ENCODE results near the gene SLCO4C1. TPM values are rescaled to one million over a fixed set of nuclear protein-coding genes. Genes with fewer than 3 reads are reported as not detected.
"Not testable (repeated sequence)": the region's sequence is repeated elsewhere in the genome, so short reads cannot be mapped to it uniquely, and the experiment has no call there.

The SLCO4C1 gene
- polyA plus RNA-seq (2013, experiment 1 of 2), result 0.66 TPM
- polyA plus RNA-seq (2013, experiment 2 of 2), result 0.68 TPM

- H4K8ac ChIP-seq (ENCODE audit: low read depth, low read length), result peak within 1 kb of the TSS; percentile 65
- H2BK12ac ChIP-seq (ENCODE audit: low read length), result no peak within 1 kb of the TSS
- H3K79me1 ChIP-seq (ENCODE audit: low read depth, low read length), result no peaks in the 10 kb centered on the region
- no peak within 1 kb of the TSS for H3K27ac ChIP-seq (replicated peaks; ENCODE audit: low read length)
- H2BK15ac ChIP-seq (ENCODE audit: low read length), result peak within 1 kb of the TSS; percentile 67
- H3K4me2 ChIP-seq (ENCODE audit: insufficient read depth, low read length, poor library complexity, severe bottlenecking), result peak within 1 kb of the TSS; percentile 96
- H3K23ac ChIP-seq (ENCODE audit: low read depth, low read length, poor library complexity), result no peak within 1 kb of the TSS
- peak within 1 kb of the TSS; percentile 88 for H2AFZ ChIP-seq (ENCODE audit: low read length)
- H3K14ac ChIP-seq (ENCODE audit: low read length), result peak within 1 kb of the TSS; percentile 21
- H3K9ac ChIP-seq (ENCODE audit: low read depth, low read length, poor library complexity), result peak within 1 kb of the TSS; percentile 73
- DNase-seq (ENCODE audit: low spot score), result peak; percentile 76
- H3K4me3 ChIP-seq (ENCODE audit: low read length in 2 of 2), result peak within 1 kb of the TSS; percentile 21 to 82
- H3K36me3 ChIP-seq (replicated peaks in 1 of 2; ENCODE audit: control insufficient read depth in 2 of 2, insufficient read depth in 2 of 2, low read length in 2 of 2), result no peaks in the 10 kb centered on the region
- no peaks in the 10 kb centered on the region for H3K9me3 ChIP-seq (replicated peaks in 1 of 2; ENCODE audit: control insufficient read depth in 2 of 2, insufficient read depth in 1 of 2, low read depth in 1 of 2, low read length in 2 of 2)
- no peak within 1 kb of the TSS for H3K4ac ChIP-seq (ENCODE audit: low read length)
- WGBS, 2 donors (ENCODE audit: extremely low coverage in 2 of 2, insufficient read length in 2 of 2, insufficient replicate concordance in 1 of 2), result no CpG with 5 or more reads among the region's 42 CpGs
- peaks cover 0 to 17% (median 11%) of the 10 kb centered on the region in 3 experiments for H3K27me3 ChIP-seq (ENCODE audit: control insufficient read depth in 3 of 3, insufficient read depth in 3 of 3, low read depth in 1 of 3, low read length in 3 of 3)
- H2BK5ac ChIP-seq (ENCODE audit: low read length), result peak within 1 kb of the TSS; percentile 11
- peak within 1 kb of the TSS; percentile 85 for H3K18ac ChIP-seq (ENCODE audit: low read length)
- H3K4me1 ChIP-seq (ENCODE audit: control insufficient read depth in 2 of 2, insufficient read depth in 1 of 2, low read depth in 1 of 2, low read length in 2 of 2), result peaks cover 0 to 1% of the 10 kb centered on the region in 2 donors
- no peak within 1 kb of the TSS for H2BK120ac ChIP-seq (ENCODE audit: low read depth, low read length)
- H4K91ac ChIP-seq (ENCODE audit: low read depth, low read length, poor library complexity), result no peak within 1 kb of the TSS
- no peak within 1 kb of the TSS for H2AK5ac ChIP-seq (ENCODE audit: low read depth, low read length)
Observed at GRCh38 chr5:102296178-102296817, at the start of gene SLCO4C1. TSS of gene SLCO4C1 (minus strand) at chr5:102296284. CDS start at chr5:102296262, 22 bp downstream.

- H2BK15ac ChIP-seq (ENCODE audit: low read length), result no peak overlapping the region
- H2AK5ac ChIP-seq (ENCODE audit: low read depth, low read length), result no peak overlapping the region
- H3K9me3 ChIP-seq (replicated peaks in 1 of 2; ENCODE audit: control insufficient read depth in 2 of 2, insufficient read depth in 1 of 2, low read depth in 1 of 2, low read length in 2 of 2), result no peaks in the 10 kb centered on the region
- no peak overlapping the region for H3K18ac ChIP-seq (ENCODE audit: low read length)
- H3K9ac ChIP-seq (ENCODE audit: low read depth, low read length, poor library complexity), result no peak overlapping the region
- H3K27me3 ChIP-seq (ENCODE audit: control insufficient read depth in 3 of 3, insufficient read depth in 3 of 3, low read depth in 1 of 3, low read length in 3 of 3), result no peaks in the 10 kb centered on the region
- no peak overlapping the region for H2AFZ ChIP-seq (ENCODE audit: low read length)
- no peak overlapping the region for H3K14ac ChIP-seq (ENCODE audit: low read length)
- H3K23ac ChIP-seq (ENCODE audit: low read depth, low read length, poor library complexity), result no peak overlapping the region
- no peaks in the 10 kb centered on the region for H3K4me1 ChIP-seq (ENCODE audit: control insufficient read depth in 2 of 2, insufficient read depth in 1 of 2, low read depth in 1 of 2, low read length in 2 of 2)
- no peak overlapping the region for H2BK5ac ChIP-seq (ENCODE audit: low read length)
- no peak for DNase-seq (ENCODE audit: low spot score)
- H4K8ac ChIP-seq (ENCODE audit: low read depth, low read length), result no peak overlapping the region
- no peak overlapping the region for H4K91ac ChIP-seq (ENCODE audit: low read depth, low read length, poor library complexity)
- no peak overlapping the region for H3K4me2 ChIP-seq (ENCODE audit: insufficient read depth, low read length, poor library complexity, severe bottlenecking)
- H2BK120ac ChIP-seq (ENCODE audit: low read depth, low read length), result no peak overlapping the region
- H3K27ac ChIP-seq (replicated peaks; ENCODE audit: low read length), result no peak overlapping the region
- H3K79me1 ChIP-seq (ENCODE audit: low read depth, low read length), result no peaks in the 10 kb centered on the region
- no peak overlapping the region for H2BK12ac ChIP-seq (ENCODE audit: low read length)
- H3K4ac ChIP-seq (ENCODE audit: low read length), result no peak overlapping the region
- no peaks in the 10 kb centered on the region for H3K36me3 ChIP-seq (replicated peaks in 1 of 2; ENCODE audit: control insufficient read depth in 2 of 2, insufficient read depth in 2 of 2, low read length in 2 of 2)
- no CpG with 5 or more reads among the region's 2 CpGs for WGBS, 2 donors (ENCODE audit: extremely low coverage in 2 of 2, insufficient read length in 2 of 2, insufficient replicate concordance in 1 of 2)
- no peak overlapping the region for H3K4me3 ChIP-seq (ENCODE audit: low read length in 2 of 2)
Observed at GRCh38 chr5:102341681-102342288, 45.7 kb upstream of the SLCO4C1 start.

GRCh38 chr5:102324714-102325113 is 28.6 kb upstream of the SLCO4C1 start:
- Histone ChIP-seq H2BK5ac (ENCODE audit: low read length) (no peak overlapping the region), H3K14ac (ENCODE audit: low read length) (no peak overlapping the region), H3K36me3 (replicated peaks in 1 of 2; ENCODE audit: control insufficient read depth in 2 of 2, insufficient read depth in 2 of 2, low read length in 2 of 2) (no peaks in the 10 kb centered on the region), H3K27me3 (ENCODE audit: control insufficient read depth in 3 of 3, insufficient read depth in 3 of 3, low read depth in 1 of 3, low read length in 3 of 3) (no peaks in the 10 kb centered on the region), H3K23ac (ENCODE audit: low read depth, low read length, poor library complexity) (no peak overlapping the region), H3K4me1 (ENCODE audit: control insufficient read depth in 2 of 2, insufficient read depth in 1 of 2, low read depth in 1 of 2, low read length in 2 of 2) (no peaks in the 10 kb centered on the region), H3K79me1 (ENCODE audit: low read depth, low read length) (no peaks in the 10 kb centered on the region), H2AK5ac (ENCODE audit: low read depth, low read length) (no peak overlapping the region), H4K91ac (ENCODE audit: low read depth, low read length, poor library complexity) (no peak overlapping the region), H2BK120ac (ENCODE audit: low read depth, low read length) (no peak overlapping the region), H3K9me3 (replicated peaks in 1 of 2; ENCODE audit: control insufficient read depth in 2 of 2, insufficient read depth in 1 of 2, low read depth in 1 of 2, low read length in 2 of 2) (no peaks in the 10 kb centered on the region), H4K8ac (ENCODE audit: low read depth, low read length) (no peak overlapping the region), H3K4me2 (ENCODE audit: insufficient read depth, low read length, poor library complexity, severe bottlenecking) (no peak overlapping the region), H3K9ac (ENCODE audit: low read depth, low read length, poor library complexity) (no peak overlapping the region), H3K18ac (ENCODE audit: low read length) (no peak overlapping the region), H3K4ac (ENCODE audit: low read length) (no peak overlapping the region), H3K27ac (replicated peaks; ENCODE audit: low read length) (no peak overlapping the region), H2AFZ (ENCODE audit: low read length) (no peak overlapping the region), H2BK12ac (ENCODE audit: low read length) (no peak overlapping the region), H3K4me3 (ENCODE audit: low read length in 2 of 2) (no peak overlapping the region), H2BK15ac (ENCODE audit: low read length) (no peak overlapping the region)
- no CpG with 5 or more reads among the region's 2 CpGs for WGBS, 2 donors (ENCODE audit: extremely low coverage in 2 of 2, insufficient read length in 2 of 2, insufficient replicate concordance in 1 of 2)
- DNase-seq (ENCODE audit: low spot score), result no peak

GRCh38 chr5:102318801-102319200 is 22.7 kb upstream of the SLCO4C1 start:
- not testable (repeated sequence) for H3K27me3 ChIP-seq (ENCODE audit: control insufficient read depth in 3 of 3, insufficient read depth in 3 of 3, low read depth in 1 of 3, low read length in 3 of 3); H3K9me3 ChIP-seq (replicated peaks in 1 of 2; ENCODE audit: control insufficient read depth in 2 of 2, insufficient read depth in 1 of 2, low read depth in 1 of 2, low read length in 2 of 2); H2BK12ac ChIP-seq (ENCODE audit: low read length); H2AFZ ChIP-seq (ENCODE audit: low read length); H4K91ac ChIP-seq (ENCODE audit: low read depth, low read length, poor library complexity); H2BK120ac ChIP-seq (ENCODE audit: low read depth, low read length); H3K9ac ChIP-seq (ENCODE audit: low read depth, low read length, poor library complexity); H3K4ac ChIP-seq (ENCODE audit: low read length); H3K14ac ChIP-seq (ENCODE audit: low read length); H3K23ac ChIP-seq (ENCODE audit: low read depth, low read length, poor library complexity); H3K4me3 ChIP-seq (ENCODE audit: low read length in 2 of 2); H2BK5ac ChIP-seq (ENCODE audit: low read length); H2AK5ac ChIP-seq (ENCODE audit: low read depth, low read length); H4K8ac ChIP-seq (ENCODE audit: low read depth, low read length); H3K4me2 ChIP-seq (ENCODE audit: insufficient read depth, low read length, poor library complexity, severe bottlenecking); H3K79me1 ChIP-seq (ENCODE audit: low read depth, low read length); H3K18ac ChIP-seq (ENCODE audit: low read length); DNase-seq (ENCODE audit: low spot score); H2BK15ac ChIP-seq (ENCODE audit: low read length); H3K36me3 ChIP-seq (replicated peaks in 1 of 2; ENCODE audit: control insufficient read depth in 2 of 2, insufficient read depth in 2 of 2, low read length in 2 of 2); H3K4me1 ChIP-seq (ENCODE audit: control insufficient read depth in 2 of 2, insufficient read depth in 1 of 2, low read depth in 1 of 2, low read length in 2 of 2); H3K27ac ChIP-seq (replicated peaks; ENCODE audit: low read length)
- no CpG with 5 or more reads among the region's 4 CpGs for WGBS, 2 donors (ENCODE audit: extremely low coverage in 2 of 2, insufficient read length in 2 of 2, insufficient replicate concordance in 1 of 2)
